ENCODE measurements around the gene NDUFS1. TPM values are rescaled to one million over a fixed set of nuclear protein-coding genes. Genes with fewer than 3 reads are reported as not detected.

NDUFS1 gene
- total and polyA plus RNA-seq, 9 of the 15 experiments (the other 6 are each of a cell fraction or from before 2014, with no cell fraction given), result 75.0 to 130 (median 91.5) TPM

GRCh38 chr2:206198677-206199076, 39.4 kb upstream of the NDUFS1 start:
- no peak for ATAC-seq
- intact Hi-C loops (cut with micrococcal nuclease) (no loop called here), in situ Hi-C loops (cut with MboI) (no loop called here)
- Histone ChIP-seq H2AFZ (ENCODE audit: low read depth, low read length) (no peak overlapping the region), H3K9me3 (replicated peaks; ENCODE audit: control insufficient read depth, insufficient read depth, low read depth, low read length) (no peaks in the 10 kb centered on the region), H3K79me2 (ENCODE audit: control insufficient read depth, insufficient read depth, low read length) (no peaks in the 10 kb centered on the region), H3K4me2 (ENCODE audit: insufficient read depth, low read length) (no peak overlapping the region), H3K9me1 (ENCODE audit: control insufficient read depth, insufficient read depth, low read length) (no peaks in the 10 kb centered on the region), H3K4me1 (replicated peaks in 1 of 2; ENCODE audit: control insufficient read depth in 2 of 2, insufficient read depth in 2 of 2, low read length in 2 of 2) (no peaks in the 10 kb centered on the region; a peak in 1 of 5 replicates), H3K27ac (ENCODE audit: extremely low read depth, low read depth, low read length) (no peak overlapping the region), H3K9ac (ENCODE audit: insufficient read depth in 1 of 2, low read depth in 2 of 2, low read length in 2 of 2) (no peak overlapping the region), H3K27me3 (ENCODE audit: control insufficient read depth in 2 of 2, insufficient read depth in 2 of 2, low read length in 2 of 2) (peaks cover 0 to 10% of the 10 kb centered on the region in 2 experiments; a peak in 2 of 5 replicates), H3K4me3 (no peak overlapping the region), H3K36me3 (ENCODE audit: control insufficient read depth, insufficient read depth, low read length) (no peaks in the 10 kb centered on the region), H4K20me1 (replicated peaks; ENCODE audit: control insufficient read depth, insufficient read depth, low read length) (no peaks in the 10 kb centered on the region)
- no peak for TF ChIP-seq ID3 (CRISPR knock-in tag; IDR thresholded peaks at IDR 0.05)
- no peak for TF ChIP-seq ID3 (tag; IDR thresholded peaks at IDR 0.05)
- TF ChIP-seq ILK (tag; IDR thresholded peaks at IDR 0.05; ENCODE audit: borderline replicate concordance, low read depth), result no peak
- no peak for TF ChIP-seq EHMT2 (IDR thresholded peaks at IDR 0.05)
- TF ChIP-seq MCM2 (IDR thresholded peaks at IDR 0.05; ENCODE audit: low read depth), result no peak
- TF ChIP-seq ZNF224 (CRISPR knock-in tag; IDR thresholded peaks at IDR 0.05), result no peak
- TF ChIP-seq RB1 (IDR thresholded peaks at IDR 0.05; ENCODE audit: low read depth), result no peak
- no peak for TF ChIP-seq PHB2 (IDR thresholded peaks at IDR 0.05; ENCODE audit: low read depth)
- 0% methylated on average over 1 of the region's 1 CpG for WGBS (ENCODE audit: insufficient coverage, low coverage, missing lambda C conversion rate)
- ChIA-PET POLR2A (no interaction called here), CTCF (ENCODE audit: low intra/inter-chr PET ratio) (no interaction called here)
- DNase-seq (ENCODE audit: extremely low read depth in 1 of 4, low spot score in 3 of 4), result no peak
- no peak for FAIRE-seq
- BruUV-seq (replicated peaks), result no TSS peak

Data from K562 (cell line).